Measurements from ENCODE around the gene YIF1B. TPM values are rescaled to one million over a fixed set of nuclear protein-coding genes. Genes with fewer than 3 reads are reported as not detected.

The YIF1B gene
- total RNA-seq, 1 donor from 2014 or later: 51.3 TPM

GRCh38 chr19:38304866-38305429 is 10.8 kb downstream of the YIF1B start:
- peak; percentile 86 for DNase-seq (ENCODE audit: low read depth)

- DNase-seq (ENCODE audit: low read depth): no peak
Observed at GRCh38 chr19:38304352-38304865, 11.3 kb downstream of the YIF1B start.

GRCh38 chr19:38303517-38304351 is 12.0 kb downstream of the YIF1B start, which contains the start of gene C19orf33:
TSS of gene C19orf33 (plus strand) at chr19:38304251. CDS start at chr19:38304262, 11 bp downstream.
- peak; percentile 72 for DNase-seq (ENCODE audit: low read depth)

GRCh38 chr19:38298821-38299680 is 16.7 kb downstream of the YIF1B start:
- peak; percentile 95 for DNase-seq (ENCODE audit: low read depth)

GRCh38 chr19:38294090-38294489 is 21.7 kb downstream of the YIF1B start:
- no peak for DNase-seq (ENCODE audit: low read depth)

GRCh38 chr19:38293281-38293680 is 22.5 kb downstream of the YIF1B start:
- no peak for DNase-seq (ENCODE audit: low read depth)

- no peak for DNase-seq (ENCODE audit: low read depth)
Observed at GRCh38 chr19:38291855-38292254, 23.9 kb downstream of the YIF1B start.

- DNase-seq (ENCODE audit: low read depth): peak; percentile 96
Observed at GRCh38 chr19:38290631-38291147, 25.1 kb downstream of the YIF1B start.

GRCh38 chr19:38289955-38290354 is 25.8 kb downstream of the YIF1B start:
- no peak for DNase-seq (ENCODE audit: low read depth)

- no peak for DNase-seq (ENCODE audit: low read depth)
Observed at GRCh38 chr19:38288123-38288855, 27.5 kb downstream of the YIF1B start.

GRCh38 chr19:38287604-38288003 is 28.1 kb downstream of the YIF1B start:
- DNase-seq (ENCODE audit: low read depth): no peak

- DNase-seq (ENCODE audit: low read depth): no peak
Observed at GRCh38 chr19:38285567-38285966, 30.2 kb downstream of the YIF1B start.

GRCh38 chr19:38284422-38284821 is 31.3 kb downstream of the YIF1B start:
- no peak for DNase-seq (ENCODE audit: low read depth)

- DNase-seq (ENCODE audit: low read depth): no peak
Observed at GRCh38 chr19:38283271-38283670, 32.5 kb downstream of the YIF1B start.

GRCh38 chr19:38281811-38282566 is 33.8 kb downstream of the YIF1B start:
- no peak for DNase-seq (ENCODE audit: low read depth)

- DNase-seq (ENCODE audit: low read depth): no peak
Observed at GRCh38 chr19:38280030-38280921, 35.5 kb downstream of the YIF1B start.

GRCh38 chr19:38278751-38279150 is 37.0 kb downstream of the YIF1B start:
- no peak for DNase-seq (ENCODE audit: low read depth)

- DNase-seq (ENCODE audit: low read depth): no peak
Observed at GRCh38 chr19:38277969-38278680, 37.6 kb downstream of the YIF1B start.

- DNase-seq (ENCODE audit: low read depth): peak; percentile 50
Observed at GRCh38 chr19:38277549-38277948, 38.2 kb downstream of the YIF1B start.
